Iris pigment epithelial cell (primary cell): ENCODE measurements around the gene MAP3K7.

Experiments
- DNase-seq: peaks from one replicate; pipeline ENCODE4 v3.0.0-alpha.2; 2011; ENCODE audit warnings: low read depth

The MAP3K7 gene

DNA sequence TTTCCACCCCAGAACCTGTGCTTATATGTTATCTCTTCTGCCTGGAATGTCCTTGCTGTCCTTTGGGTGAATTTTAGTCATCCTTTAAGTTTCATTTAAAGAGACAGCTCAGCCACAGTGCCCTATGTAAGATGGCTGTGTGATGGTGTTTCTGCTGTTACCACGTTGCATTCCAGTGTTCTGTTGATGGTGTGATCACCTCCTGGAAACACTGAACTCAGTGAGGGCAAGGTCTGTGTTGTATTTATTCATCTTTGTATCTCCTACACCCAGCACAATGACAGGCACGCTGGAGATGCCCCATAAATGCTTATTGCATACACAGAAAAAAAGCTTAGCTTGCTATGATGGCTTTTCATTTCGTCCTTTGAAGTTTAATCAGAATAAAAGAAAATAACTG lies 102.5 kb downstream of the MAP3K7 start:
- no peak for DNase-seq

DNA sequence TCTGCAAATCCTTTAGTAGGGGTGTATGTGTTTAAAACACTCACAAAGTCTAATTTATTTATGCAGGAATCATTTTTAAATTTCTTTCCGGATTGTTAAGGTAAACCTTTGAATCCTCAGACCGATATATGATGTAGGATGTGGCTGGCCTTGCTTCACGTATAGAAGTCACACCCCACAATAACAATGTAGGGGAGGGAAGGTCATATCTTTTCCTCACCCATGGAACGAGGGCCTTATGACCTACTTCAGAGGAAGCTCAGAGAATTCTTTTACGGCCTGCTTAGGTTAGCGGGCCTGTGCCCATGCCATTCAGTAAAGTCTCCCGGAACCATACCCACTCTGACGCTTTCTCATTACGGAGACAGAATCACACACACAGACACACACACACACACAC lies 102.9 kb downstream of the MAP3K7 start:
- no peak for DNase-seq

DNA sequence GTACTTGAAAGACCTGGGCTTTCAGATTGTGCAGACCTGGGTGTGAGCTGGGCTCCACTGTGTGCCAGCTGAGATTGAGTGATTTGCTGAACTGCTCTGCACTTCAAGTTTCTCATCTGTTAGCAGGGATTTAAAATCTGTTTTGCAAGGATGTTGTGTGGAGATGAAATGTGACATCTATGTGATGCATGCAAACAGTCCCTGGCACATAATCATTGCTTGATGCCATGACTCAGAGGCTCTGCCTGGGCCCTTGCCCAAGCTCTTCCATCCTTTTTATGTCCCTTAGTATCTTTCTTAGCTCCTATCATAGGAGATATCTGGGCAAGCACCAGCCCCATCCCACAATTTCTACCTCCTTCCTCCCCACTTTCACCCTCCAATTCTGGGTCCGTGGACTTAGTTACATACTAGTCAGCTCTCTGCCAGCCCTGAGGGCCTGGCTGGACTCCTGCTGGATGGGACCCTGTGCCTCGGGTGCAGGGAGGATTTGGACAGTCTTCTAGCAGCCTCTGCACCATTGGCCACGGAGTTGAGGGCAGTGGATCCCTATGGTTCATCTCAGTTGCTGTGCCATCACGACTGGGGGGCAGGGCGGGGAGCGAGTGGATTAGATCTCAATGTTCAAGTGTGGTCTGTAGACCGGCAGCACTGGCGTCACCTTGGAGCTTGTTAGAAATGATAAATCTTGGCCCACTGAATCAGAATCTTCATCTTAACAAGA lies 103.6 kb downstream of the MAP3K7 start:
- DNase-seq = peak; percentile 45

DNA sequence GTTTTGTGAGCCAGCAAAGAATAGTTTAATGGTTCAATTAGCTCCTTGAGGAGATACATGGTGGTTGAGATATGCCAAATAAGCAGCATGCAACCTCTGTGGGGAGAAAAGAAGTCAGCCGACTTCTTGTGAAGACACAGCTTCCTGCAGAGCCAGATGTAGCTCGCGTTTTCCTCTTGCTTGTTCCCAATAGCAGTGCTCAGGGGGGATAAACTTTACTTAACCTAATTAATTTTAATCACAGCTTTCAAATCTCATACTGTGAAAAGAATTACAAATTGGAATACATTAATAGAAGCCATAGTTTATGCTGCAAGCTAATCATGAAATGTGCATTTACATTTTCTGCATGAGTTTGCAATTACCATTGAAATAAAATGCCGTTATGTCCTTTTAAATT lies 106.2 kb downstream of the MAP3K7 start:
- no peak for DNase-seq

DNA sequence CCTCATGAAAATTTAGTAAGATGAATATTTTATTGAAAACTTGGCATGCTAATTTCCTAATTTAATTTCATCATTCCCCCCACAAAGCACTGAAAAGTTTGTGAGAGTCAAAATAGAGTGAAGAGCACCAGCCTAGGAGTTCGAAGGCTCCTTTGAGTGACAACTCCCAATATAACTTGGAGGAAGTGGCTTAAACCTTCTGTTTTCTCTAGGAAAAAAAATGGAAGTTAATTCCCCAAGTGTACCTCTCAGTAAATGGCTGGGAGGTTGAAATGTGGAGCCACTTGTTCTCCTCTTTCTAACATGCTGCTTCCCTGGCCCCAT lies 107.3 kb downstream of the MAP3K7 start:
- no peak for DNase-seq

DNA sequence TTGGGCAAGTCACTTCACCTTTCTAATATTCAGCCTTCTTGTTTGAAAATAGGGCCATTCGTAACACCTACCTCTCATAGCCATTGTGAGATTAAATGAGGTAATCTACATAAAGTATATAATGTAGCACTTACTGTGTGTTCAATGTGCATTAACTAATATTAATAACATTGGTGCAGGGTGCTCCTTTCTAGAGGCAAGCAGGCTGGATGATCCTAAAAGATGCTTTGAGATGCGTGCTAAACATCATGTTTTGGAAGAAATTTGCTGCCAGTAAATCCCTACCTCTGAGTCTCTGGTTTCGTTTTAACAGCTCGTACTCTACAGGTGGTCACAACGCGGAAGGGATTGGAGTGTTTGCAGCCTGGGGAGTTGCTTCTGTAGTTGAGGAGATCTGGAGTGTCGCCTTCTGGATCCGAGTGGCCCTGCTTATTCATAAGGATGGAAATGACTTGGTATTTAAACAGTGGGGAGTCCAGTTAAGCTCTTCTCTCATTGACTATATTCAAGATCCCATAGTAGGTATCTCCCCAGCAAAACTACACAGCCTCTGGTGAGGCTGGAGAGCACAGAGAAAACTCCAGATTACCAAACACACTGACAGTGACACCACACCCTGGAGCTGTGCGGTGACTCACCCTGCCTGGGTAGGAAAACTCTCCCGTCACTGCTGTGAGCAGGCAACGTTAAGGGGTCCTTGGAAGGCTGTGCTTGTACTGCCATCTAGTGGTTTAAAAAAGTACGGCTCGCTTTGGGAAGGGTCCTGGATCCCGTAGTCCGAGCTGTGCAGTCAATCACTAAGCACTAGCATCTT lies 107.9 kb downstream of the MAP3K7 start:
- DNase-seq = peak; percentile 95

DNA sequence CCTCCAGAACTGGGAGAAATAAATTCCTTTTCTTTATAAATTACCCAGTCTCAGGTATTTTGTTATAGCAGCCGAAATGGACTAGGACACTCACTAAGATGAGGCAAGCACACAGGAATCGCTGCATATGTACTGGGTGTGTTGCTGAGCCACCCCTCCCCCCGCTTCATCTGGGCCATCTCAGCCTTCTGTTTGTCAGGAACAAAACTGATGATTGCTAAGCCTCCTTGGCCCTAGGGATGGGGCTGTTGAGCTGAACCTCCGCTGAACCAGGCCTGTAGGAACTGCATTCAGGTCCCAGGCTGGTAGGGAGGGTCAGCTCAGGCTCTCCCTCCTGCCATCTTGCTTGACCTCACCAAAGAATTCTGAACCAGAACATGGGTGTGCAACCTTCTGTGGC lies 108.6 kb downstream of the MAP3K7 start:
- no peak for DNase-seq

DNA sequence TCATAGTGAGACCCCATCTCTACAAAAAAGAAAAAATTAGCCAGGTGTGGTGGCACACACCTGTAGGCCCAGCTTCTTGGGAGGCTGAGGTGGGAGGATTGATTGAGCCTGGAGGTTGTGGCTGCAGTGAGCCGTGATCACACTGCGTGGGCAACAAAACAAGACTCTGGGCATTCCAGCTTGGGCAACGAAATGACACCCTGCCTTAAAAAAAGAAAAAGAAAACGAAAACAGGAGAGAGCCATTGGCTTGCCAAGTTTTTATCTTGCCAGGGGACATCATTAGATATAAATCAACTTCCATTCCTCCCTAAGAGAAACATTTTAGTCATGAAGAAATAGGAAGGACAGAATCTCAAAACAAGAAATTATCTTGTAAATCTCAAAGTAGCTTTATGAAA lies 109.5 kb downstream of the MAP3K7 start:
- no peak for DNase-seq

DNA sequence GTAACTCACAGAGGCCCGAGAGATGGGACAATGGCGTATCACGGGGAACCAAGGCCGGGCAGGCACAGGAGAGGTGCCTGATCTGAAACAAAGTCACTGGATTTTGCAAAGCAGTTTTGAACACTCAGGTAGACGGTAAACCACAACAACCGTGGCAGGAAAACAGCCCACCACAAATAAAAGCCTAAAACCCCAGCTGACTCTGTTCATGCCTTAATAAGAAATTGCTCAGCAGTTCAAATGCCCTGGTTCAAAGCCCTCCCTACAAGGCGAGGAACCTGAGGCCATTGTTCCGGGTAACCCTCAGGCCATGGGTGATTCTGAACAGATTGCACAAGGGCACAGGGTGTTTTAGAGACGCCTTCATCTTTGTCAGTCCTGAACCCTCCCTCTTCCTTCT lies 114.2 kb downstream of the MAP3K7 start:
- no peak for DNase-seq

DNA sequence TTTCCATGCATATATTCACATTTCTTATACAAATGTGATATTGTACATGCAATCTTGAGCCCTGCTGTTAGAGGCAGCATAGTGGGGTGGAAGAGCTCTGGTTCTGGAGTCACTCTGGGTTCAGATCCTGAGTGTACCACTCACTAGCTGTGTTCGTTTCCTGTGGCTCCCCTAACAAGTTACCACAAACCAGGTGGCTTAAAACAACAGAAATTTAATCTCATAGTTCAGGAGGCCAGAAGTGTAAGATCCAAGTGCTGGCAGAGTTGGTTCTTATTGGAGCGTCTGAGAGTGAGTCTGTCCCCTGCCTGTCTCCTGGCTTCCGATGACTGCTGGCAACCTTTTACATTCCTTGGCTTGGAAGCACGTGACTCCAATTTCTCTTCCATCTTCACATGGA lies 115.6 kb downstream of the MAP3K7 start:
- DNase-seq = no peak

DNA sequence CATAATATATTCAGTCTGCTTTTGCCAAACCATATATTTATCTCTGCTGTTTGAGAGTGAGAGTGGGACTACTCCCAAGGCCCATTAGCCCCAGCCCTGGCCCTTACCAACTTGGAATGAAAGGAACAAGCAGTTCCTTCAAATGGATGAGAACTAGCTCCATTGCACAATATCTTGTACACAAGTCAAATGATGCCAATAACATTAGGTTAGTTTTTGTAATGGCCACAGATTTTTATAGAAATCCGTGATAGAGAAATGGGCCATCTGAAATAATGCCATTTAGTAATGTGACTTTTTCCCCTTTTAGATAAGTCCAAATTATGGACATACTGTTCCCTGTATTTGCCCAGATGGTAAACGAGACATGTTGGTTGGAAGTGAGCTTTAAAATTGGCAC lies 117.0 kb downstream of the MAP3K7 start:
- DNase-seq = no peak

DNA sequence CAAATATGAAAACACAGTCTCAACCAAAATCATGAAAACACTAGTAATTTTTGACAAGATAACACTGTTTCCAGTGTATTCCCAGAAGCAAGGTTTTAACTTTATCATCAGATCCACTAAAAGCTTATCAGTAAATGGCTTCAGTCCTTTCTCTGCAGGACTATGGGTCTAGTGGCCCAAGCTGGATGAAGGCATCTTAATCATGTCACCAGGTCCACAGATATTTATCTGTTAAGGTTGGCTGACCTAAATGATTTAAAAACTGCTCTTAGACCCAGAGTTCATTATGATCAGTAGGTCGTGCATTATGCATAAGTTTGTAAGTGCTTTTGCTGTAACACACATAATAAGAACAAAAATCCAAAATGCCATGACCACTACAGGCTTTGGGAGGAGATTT lies 118.0 kb downstream of the MAP3K7 start:
- DNase-seq = no peak

DNA sequence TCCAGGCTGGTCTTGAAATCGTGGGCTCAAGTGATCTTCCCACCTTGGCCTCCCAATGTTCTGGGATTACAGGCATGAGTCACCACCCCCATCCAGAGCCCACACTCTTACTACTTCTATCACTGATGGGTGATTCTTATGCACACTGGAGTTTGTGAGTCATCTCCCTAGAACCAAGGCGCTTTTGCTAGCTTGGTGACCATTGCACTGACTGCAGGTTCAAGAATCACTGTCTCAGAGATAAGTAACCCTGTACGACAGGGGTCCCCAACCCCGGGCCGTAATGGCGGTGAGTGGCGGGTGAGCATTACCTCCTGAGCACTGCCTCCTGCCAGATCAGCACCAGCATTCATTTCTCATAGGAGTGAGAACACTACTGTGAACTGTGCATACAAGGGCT lies 118.8 kb downstream of the MAP3K7 start:
- peak; percentile 79 for DNase-seq

DNA sequence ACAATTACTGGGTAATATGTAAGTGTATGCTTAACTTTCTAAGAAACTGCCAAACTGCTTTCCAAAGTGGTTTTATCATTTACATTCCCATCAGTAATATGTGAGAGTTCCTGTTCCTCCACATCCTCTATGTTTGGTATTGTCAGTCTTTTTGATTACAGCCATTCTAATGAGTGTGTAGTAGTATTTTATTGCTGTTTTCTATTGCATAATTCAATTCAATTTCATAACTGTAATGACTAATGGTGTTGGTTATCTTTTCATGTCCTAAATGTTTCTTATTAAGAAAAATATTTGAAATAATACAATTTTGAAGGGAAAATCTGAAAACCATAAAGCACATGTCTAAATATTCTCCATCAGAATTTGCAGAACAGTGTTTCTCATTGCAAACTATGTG lies 119.3 kb downstream of the MAP3K7 start:
- no peak for DNase-seq

DNA sequence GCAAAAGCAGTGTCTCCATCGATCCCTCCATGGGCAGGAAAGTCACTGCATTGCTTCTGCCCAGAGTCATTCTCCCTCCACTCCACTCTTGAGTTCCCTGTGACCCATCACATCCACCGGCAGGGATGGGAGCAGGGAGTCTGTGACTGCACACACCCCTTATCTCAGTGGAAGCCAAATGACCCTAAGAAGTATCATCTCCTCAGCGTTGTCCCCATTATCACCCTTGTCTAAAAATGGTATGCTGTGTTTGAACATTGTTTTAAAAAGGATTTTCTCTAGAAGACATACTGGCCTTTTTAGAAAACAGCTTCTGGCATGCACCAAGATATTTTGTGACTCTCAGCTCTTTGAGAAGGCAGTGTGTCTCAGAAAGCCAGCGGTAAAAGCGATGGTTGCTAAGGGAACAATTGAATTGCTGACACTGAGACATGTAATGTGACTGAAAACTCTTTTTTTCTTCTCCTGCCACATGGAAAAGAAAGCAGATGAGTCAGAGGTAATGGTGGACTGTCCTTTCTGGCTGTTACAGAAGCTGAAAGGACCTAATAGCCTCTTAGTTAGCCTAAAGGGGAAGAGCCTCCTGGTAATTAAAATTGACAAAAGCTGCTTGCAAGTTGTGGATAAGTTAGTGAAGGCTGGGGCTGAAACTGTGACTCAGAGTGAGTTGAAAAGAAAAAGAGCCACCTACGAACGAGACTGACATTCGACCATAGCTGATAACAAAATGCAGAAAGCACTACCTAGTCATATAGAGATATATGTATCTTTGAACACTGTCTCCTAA lies 120.5 kb downstream of the MAP3K7 start:
- peak; percentile 29 for DNase-seq

DNA sequence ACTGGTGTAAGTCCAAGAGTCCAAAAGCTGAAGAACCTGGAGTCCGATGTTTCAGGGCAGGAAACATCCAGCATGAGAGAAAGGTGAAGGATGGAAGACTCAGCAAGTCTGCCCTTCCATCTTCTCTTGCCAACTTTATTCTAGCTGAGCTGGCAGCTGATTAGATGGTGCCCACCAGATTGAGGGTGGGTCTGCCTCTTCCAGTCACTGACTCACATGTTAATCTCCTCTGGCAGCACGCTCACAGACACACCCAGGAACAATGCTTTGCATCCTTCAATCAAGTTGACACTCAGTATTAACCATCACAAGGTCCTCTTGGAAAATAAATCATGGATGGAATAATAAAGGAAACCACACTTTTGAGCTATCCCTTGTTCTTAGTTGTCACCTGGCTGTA lies 121.2 kb downstream of the MAP3K7 start:
- DNase-seq = no peak

DNA sequence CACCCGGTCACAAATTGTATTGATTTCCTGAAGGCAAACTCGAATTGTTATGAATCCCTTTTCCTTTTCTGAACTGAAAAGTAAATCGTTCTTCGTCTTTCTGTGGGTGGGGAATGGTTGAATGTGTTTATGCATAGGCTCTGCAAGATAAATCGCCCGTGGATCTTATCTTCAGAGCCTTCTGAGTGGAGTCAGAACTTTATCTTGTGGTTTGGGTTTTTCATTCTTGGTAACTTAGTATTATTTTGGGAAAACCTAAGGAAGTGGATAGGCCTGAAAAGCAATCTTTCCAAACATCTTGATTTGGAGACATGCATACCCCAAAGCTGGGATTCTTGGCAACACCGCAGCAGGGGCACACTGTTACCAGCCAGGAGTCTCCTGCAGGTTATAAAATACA lies 122.4 kb downstream of the MAP3K7 start:
- no peak for DNase-seq

DNA sequence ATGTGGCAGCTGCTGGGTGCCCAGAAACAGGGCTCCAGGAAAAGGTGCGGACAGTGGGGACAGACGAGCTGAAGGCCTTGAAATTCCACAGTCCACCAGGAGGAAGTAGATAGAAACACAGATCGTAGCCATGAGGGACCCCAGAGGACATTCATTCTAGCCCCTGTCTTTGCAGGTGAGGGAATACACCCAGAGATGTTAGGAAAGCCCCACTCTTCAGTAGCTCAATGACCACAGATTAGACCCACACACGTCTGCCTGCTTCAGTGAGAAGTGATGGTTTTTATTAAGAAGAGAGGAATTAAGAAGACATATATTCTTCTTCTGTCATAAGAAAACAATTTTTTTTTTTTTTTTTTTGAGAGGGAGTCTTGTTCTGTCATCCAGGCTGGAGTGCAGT lies 123.0 kb downstream of the MAP3K7 start:
- no peak for DNase-seq
